ENCODE measurements around the gene ONECUT1. TPM values are rescaled to one million over a fixed set of nuclear protein-coding genes. Genes with fewer than 3 reads are reported as not detected.

The ONECUT1 gene
- total and polyA plus RNA-seq, 2 of the 8 experiments (the other 6 are each of a cell fraction or from before 2014, with no cell fraction given), result 0.65 to 6.4 TPM

- no peak for TF ChIP-seq MAX (IDR thresholded peaks at IDR 0.05)
Observed at GRCh38 chr15:52749258-52749657, 40.9 kb downstream of the ONECUT1 start (continued).
